DOHH2 (cell line): ENCODE measurements around the gene CAPRIN1.

Experiments
- H3F3A ChIP-seq: fragments of 200-600 bp; sonication (generic), shearing (Covaris generic); 2 replicates; pipeline ENCODE4 v1.6.0; 2016; ENCODE audit warnings: antibody characterized with exemption, mild to moderate bottlenecking; ENCODE audit not compliant: control insufficient read depth, insufficient read depth
- H3K27ac ChIP-seq: fragments of 200-600 bp; sonication (generic); 2 replicates; pipeline ENCODE4 v1.5.1; 2014; ENCODE audit warnings: low read depth, mild to moderate bottlenecking, low read length, moderate library complexity
- H3K27me3 ChIP-seq: fragments of 200-600 bp; sonication (generic); 2 replicates; pipeline ENCODE4 v1.6.1; 2014; ENCODE audit warnings: mild to moderate bottlenecking, low read length, mixed read lengths; ENCODE audit not compliant: control insufficient read depth
- H3K36me3 ChIP-seq: fragments of 200-600 bp; sonication (generic); 2 replicates; pipeline ENCODE4 v1.6.1; 2014; ENCODE audit warnings: mild to moderate bottlenecking, low read length, moderate library complexity, mixed read lengths; ENCODE audit not compliant: control insufficient read depth
- H3K4me1 ChIP-seq: fragments of 200-600 bp; sonication (generic); 2 replicates; pipeline ENCODE4 v1.6.1; 2014; ENCODE audit warnings: mild to moderate bottlenecking, low read length, mixed read lengths; ENCODE audit not compliant: control insufficient read depth
- H3K4me2 ChIP-seq: fragments of 200-600 bp; sonication (generic); 2 replicates; pipeline ENCODE4 v1.6.0; 2014; ENCODE audit warnings: mild to moderate bottlenecking, low read length, moderate library complexity
- H3K4me3 ChIP-seq: fragments of 200-600 bp; sonication (generic); 2 replicates; pipeline ENCODE4 v1.5.1; 2014; ENCODE audit warnings: mild to moderate bottlenecking, low read length, mixed read lengths
- H3K79me2 ChIP-seq: fragments of 200-600 bp; sonication (generic); 2 replicates; pipeline ENCODE4 v1.6.1; 2014; ENCODE audit warnings: mild to moderate bottlenecking, low read length, mixed read lengths; ENCODE audit not compliant: control insufficient read depth
- H3K9me2 ChIP-seq: fragments of 200-600 bp; sonication (generic); replicated peaks from 2 replicates; pipeline ENCODE4 v1.6.1; 2014; ENCODE audit warnings: mild to moderate bottlenecking, low read length, mixed read lengths; ENCODE audit not compliant: control insufficient read depth
- H3K9me3 ChIP-seq: fragments of 200-600 bp; sonication (generic); 2 replicates; pipeline ENCODE4 v1.6.1; 2014; ENCODE audit warnings: antibody characterized with exemption, low read length, mixed read lengths; ENCODE audit not compliant: control insufficient read depth, insufficient read depth
- H4K20me1 ChIP-seq: fragments of 200-600 bp; sonication (generic); 2 replicates; pipeline ENCODE4 v1.6.0; 2014; ENCODE audit warnings: low read depth, mild to moderate bottlenecking, antibody characterized with exemption, low read length, moderate library complexity; ENCODE audit not compliant: control insufficient read depth, insufficient read depth
- EZH2phosphoT487 ChIP-seq: fragments of 200-600 bp; sonication (generic); IDR thresholded peaks from 2 replicates; pipeline ENCODE4 v1.6.1; 2017; ENCODE audit warnings: borderline replicate concordance, mild to moderate bottlenecking, antibody characterized with exemption, low read length, moderate library complexity, mixed read lengths
- TF ChIP-seq, protein P1 (sequence below): fragments of 200-600 bp; sonication (generic); IDR thresholded peaks from one replicate; pipeline ENCODE4 v1.5.1; 2014; ENCODE audit warnings: antibody characterized with exemption, mild to moderate bottlenecking, low read depth, low read length; ENCODE audit not compliant: poor library complexity, severe bottlenecking

Gene CAPRIN1

DNA sequence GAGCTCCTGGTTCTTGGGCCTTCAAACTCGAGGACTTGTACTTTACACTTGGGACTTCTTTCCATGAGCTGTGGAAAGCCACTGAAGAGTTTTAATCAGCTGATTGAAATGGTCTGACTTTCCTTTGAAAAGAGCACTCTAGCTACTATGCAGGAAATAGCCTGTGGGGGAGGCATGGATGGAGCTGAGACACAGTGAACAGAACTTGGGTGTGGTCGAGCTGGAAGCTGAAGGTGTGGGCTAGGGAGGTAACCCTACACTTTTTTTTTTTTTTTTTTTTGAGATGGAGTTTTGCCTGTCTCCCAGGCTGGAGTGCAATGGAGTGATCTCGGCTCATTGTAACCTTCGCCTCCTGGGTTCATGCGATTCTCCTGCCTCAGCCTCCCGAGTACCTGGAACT lies 17.5 kb upstream of the CAPRIN1 start:
- no peak for TF ChIP-seq EZH2phosphoT487
- TF ChIP-seq, protein P1, sequence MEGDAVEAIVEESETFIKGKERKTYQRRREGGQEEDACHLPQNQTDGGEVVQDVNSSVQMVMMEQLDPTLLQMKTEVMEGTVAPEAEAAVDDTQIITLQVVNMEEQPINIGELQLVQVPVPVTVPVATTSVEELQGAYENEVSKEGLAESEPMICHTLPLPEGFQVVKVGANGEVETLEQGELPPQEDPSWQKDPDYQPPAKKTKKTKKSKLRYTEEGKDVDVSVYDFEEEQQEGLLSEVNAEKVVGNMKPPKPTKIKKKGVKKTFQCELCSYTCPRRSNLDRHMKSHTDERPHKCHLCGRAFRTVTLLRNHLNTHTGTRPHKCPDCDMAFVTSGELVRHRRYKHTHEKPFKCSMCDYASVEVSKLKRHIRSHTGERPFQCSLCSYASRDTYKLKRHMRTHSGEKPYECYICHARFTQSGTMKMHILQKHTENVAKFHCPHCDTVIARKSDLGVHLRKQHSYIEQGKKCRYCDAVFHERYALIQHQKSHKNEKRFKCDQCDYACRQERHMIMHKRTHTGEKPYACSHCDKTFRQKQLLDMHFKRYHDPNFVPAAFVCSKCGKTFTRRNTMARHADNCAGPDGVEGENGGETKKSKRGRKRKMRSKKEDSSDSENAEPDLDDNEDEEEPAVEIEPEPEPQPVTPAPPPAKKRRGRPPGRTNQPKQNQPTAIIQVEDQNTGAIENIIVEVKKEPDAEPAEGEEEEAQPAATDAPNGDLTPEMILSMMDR: no peak
- Histone ChIP-seq H3K27ac (no peak overlapping the region), H4K20me1 (no peaks in the 10 kb centered on the region), H3K79me2 (no peaks in the 10 kb centered on the region), H3K4me2 (no peak overlapping the region), H3K27me3 (0 out of 2 replicates have a peak, but pooled peaks cover 2% of the 10 kb centered on the region), H3F3A (no peaks in the 10 kb centered on the region), H3K4me3 (no peak overlapping the region), H3K4me1 (no peaks in the 10 kb centered on the region), H3K36me3 (no peaks in the 10 kb centered on the region), H3K9me2 (no peaks in the 10 kb centered on the region), H3K9me3 (no peaks in the 10 kb centered on the region)

DNA sequence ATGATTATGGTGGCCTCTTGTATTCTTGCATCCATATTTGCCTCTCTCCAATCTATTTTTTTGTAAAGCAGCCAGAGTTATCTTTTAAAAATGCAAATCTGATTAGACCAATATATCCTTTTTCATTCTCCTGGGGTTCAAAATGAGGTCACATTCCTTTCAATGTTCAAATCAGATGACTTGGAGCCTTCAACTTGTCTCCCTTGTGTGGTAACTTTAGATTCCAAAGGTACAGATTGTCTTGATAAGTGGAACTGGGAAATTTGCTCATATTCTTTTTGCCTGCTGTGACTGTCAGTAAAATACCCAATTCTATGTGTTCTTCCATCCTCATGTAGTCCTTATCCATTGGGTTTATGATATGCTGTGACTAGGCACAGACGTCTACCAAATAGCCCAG lies 15.1 kb upstream of the CAPRIN1 start:
- H3K27ac ChIP-seq: no peak overlapping the region
- H3K27me3 ChIP-seq: 0 out of 2 replicates have a peak, but pooled peaks cover 2% of the 10 kb centered on the region
- TF ChIP-seq EZH2phosphoT487: no peak
- TF ChIP-seq, protein P1: no peak
- H3K4me1 ChIP-seq: no peaks in the 10 kb centered on the region
- no peak overlapping the region for H3K4me2 ChIP-seq
- no peaks in the 10 kb centered on the region for H3K9me3 ChIP-seq
- no peaks in the 10 kb centered on the region for H3K36me3 ChIP-seq
- no peaks in the 10 kb centered on the region for H3K79me2 ChIP-seq
- H3F3A ChIP-seq: no peaks in the 10 kb centered on the region
- H3K9me2 ChIP-seq: no peaks in the 10 kb centered on the region
- H3K4me3 ChIP-seq: no peak overlapping the region
- no peaks in the 10 kb centered on the region for H4K20me1 ChIP-seq

DNA sequence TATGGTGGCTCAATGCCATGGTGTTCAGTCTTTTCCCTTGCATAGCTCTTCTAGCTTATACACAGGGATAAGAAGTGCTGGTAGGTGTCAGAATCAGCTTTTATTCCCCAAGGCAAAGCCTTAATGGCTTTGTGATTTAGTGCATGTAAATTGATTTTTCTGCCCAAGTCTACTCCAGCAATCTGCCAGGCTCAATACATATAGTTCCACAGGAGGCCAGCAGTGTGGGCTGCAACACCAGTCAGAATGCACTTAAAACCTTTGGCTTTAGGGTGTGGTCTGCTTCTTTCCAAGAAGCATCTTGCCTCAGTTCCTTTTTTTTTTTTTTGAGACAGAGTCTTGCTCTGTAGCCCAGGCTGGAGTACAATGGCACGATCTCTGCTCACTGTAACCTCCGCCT lies 14.5 kb upstream of the CAPRIN1 start:
- Histone ChIP-seq H3K4me3 (no peak overlapping the region), H3K27me3 (0 out of 2 replicates have a peak, but pooled peaks cover 2% of the 10 kb centered on the region), H3K36me3 (no peaks in the 10 kb centered on the region), H3K27ac (no peak overlapping the region), H3K4me1 (no peaks in the 10 kb centered on the region), H3K9me3 (no peaks in the 10 kb centered on the region), H4K20me1 (no peaks in the 10 kb centered on the region), H3K9me2 (no peaks in the 10 kb centered on the region), H3K79me2 (no peaks in the 10 kb centered on the region), H3K4me2 (no peak overlapping the region), H3F3A (no peaks in the 10 kb centered on the region)
- TF ChIP-seq EZH2phosphoT487: no peak
- TF ChIP-seq, protein P1: no peak
